ENCODE measurements around the gene POLR2M.

DNA sequence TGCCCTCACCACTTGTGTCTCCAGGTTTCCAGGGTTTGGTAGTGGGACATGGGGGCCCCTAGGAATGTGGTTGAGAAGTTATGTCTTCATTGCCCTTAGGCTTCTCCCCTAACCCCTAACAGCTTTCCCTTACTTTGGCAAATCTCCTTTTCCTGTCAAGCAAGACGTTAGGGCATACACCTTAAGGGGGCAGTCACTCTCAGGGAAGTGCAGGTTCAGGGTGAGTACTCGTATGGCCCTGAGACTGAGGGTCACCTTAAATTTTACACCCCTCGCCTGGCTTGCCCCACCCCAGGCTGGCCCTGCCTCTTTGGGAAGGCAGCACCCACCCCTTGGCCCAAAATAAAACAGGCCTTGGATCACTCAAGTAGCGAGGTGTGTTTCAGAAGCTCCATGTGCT, 33.5 kb downstream of the POLR2M start:
- TF ChIP-seq, protein P1, sequence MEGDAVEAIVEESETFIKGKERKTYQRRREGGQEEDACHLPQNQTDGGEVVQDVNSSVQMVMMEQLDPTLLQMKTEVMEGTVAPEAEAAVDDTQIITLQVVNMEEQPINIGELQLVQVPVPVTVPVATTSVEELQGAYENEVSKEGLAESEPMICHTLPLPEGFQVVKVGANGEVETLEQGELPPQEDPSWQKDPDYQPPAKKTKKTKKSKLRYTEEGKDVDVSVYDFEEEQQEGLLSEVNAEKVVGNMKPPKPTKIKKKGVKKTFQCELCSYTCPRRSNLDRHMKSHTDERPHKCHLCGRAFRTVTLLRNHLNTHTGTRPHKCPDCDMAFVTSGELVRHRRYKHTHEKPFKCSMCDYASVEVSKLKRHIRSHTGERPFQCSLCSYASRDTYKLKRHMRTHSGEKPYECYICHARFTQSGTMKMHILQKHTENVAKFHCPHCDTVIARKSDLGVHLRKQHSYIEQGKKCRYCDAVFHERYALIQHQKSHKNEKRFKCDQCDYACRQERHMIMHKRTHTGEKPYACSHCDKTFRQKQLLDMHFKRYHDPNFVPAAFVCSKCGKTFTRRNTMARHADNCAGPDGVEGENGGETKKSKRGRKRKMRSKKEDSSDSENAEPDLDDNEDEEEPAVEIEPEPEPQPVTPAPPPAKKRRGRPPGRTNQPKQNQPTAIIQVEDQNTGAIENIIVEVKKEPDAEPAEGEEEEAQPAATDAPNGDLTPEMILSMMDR (tag by site-specific recombination; IDR thresholded peaks at IDR 0.05) = no peak
- TF ChIP-seq SP3 (tag by site-specific recombination; IDR thresholded peaks at IDR 0.05) = no peak
- no peak for TF ChIP-seq ZFP41 (tag by site-specific recombination; IDR thresholded peaks at IDR 0.05; ENCODE audit: borderline replicate concordance)
- TF ChIP-seq, protein P2, sequence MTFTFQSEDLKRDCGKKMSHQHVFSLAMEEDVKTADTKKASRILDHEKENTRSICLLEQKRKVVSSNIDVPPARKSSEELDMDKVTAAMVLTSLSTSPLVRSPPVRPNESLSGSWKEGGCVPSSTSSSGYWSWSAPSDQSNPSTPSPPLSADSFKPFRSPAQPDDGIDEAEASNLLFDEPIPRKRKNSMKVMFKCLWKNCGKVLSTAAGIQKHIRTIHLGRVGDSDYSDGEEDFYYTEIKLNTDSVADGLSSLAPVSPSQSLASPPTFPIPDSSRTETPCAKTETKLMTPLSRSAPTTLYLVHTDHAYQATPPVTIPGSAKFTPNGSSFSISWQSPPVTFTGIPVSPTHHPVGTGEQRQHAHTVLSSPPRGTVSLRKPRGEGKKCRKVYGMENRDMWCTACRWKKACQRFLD (tag by site-specific recombination; IDR thresholded peaks at IDR 0.05) = no peak
- TF ChIP-seq ZNF610 (tag by site-specific recombination; IDR thresholded peaks at IDR 0.05; ENCODE audit: borderline replicate concordance) = no peak
- TF ChIP-seq ZNF707 (tag by site-specific recombination; IDR thresholded peaks at IDR 0.05) = no peak
- no peak for TF ChIP-seq GLI2 (tag by site-specific recombination; IDR thresholded peaks at IDR 0.05; ENCODE audit: borderline replicate concordance, low read depth)
- TF ChIP-seq ZNF114 (tag by site-specific recombination; IDR thresholded peaks at IDR 0.05) = no peak
- TF ChIP-seq, protein P3, sequence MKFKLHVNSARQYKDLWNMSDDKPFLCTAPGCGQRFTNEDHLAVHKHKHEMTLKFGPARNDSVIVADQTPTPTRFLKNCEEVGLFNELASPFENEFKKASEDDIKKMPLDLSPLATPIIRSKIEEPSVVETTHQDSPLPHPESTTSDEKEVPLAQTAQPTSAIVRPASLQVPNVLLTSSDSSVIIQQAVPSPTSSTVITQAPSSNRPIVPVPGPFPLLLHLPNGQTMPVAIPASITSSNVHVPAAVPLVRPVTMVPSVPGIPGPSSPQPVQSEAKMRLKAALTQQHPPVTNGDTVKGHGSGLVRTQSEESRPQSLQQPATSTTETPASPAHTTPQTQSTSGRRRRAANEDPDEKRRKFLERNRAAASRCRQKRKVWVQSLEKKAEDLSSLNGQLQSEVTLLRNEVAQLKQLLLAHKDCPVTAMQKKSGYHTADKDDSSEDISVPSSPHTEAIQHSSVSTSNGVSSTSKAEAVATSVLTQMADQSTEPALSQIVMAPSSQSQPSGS (tag by site-specific recombination; IDR thresholded peaks at IDR 0.05; ENCODE audit: low read depth) = no peak
- no peak for TF ChIP-seq ZNF350 (tag by site-specific recombination; IDR thresholded peaks at IDR 0.05)
- TF ChIP-seq, protein P4, sequence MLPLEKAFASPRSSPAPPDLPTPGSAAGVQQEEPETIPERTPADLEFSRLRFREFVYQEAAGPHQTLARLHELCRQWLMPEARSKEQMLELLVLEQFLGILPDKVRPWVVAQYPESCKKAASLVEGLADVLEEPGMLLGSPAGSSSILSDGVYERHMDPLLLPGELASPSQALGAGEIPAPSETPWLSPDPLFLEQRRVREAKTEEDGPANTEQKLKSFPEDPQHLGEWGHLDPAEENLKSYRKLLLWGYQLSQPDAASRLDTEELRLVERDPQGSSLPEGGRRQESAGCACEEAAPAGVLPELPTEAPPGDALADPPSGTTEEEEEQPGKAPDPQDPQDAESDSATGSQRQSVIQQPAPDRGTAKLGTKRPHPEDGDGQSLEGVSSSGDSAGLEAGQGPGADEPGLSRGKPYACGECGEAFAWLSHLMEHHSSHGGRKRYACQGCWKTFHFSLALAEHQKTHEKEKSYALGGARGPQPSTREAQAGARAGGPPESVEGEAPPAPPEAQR (tag by site-specific recombination; IDR thresholded peaks at IDR 0.05) = no peak

All from HEK293 (cell line).